Measurements from ENCODE around the gene THRB.

Gene THRB

DNA sequence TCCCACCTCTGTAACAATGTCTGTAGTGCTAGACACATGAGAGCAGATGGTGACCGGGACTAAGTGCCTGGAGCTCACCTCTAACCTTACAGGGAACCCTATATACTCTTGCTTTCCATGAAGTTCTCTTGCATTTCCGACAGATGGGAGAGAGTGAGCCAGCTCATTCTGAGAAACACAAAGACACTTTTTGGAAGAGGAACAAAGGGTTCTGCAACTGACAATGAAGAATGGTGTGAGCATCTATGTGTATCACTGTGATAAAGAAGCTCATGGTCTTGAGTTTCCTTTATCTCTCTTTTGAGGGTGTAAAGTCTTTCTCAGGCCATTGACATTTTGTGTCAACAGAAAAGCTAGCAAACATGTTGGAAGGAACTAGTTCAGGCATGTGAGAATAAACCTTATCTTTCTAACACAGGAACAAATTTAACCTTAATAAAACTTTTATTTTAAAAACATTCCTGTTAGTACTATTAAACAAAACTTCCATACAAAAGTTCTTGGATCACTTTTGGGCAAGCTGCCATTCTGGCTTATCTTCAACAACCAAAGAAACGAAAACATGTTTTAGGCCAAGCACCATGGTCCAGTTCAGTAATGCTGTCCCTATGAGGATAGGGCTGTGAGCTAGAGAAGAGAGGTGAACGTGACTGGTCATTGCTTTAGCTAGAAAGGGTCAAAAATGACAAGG lies 142.7 kb downstream of the THRB start:
- no peak for DNase-seq (ENCODE audit: low read depth)
- no peak for TF ChIP-seq CTCF (IDR thresholded peaks at IDR 0.05; ENCODE audit: control insufficient read depth, insufficient read depth, low read depth, low read length, missing control alignments)
- H3K4me3 ChIP-seq (ENCODE audit: control insufficient read depth, low read depth, low read length) = no peak overlapping the region

- DNase-seq (ENCODE audit: low read depth) = no peak
- TF ChIP-seq CTCF (IDR thresholded peaks at IDR 0.05; ENCODE audit: control insufficient read depth, insufficient read depth, low read depth, low read length, missing control alignments) = no peak
- no peak overlapping the region for H3K4me3 ChIP-seq (ENCODE audit: control insufficient read depth, low read depth, low read length)
Measured at GRCh38 chr3:24349367-24350019, 145.2 kb downstream of the THRB start.

GRCh38 chr3:24348348-24348747 lies 146.3 kb downstream of the THRB start:
- no peak for TF ChIP-seq CTCF (IDR thresholded peaks at IDR 0.05; ENCODE audit: control insufficient read depth, insufficient read depth, low read depth, low read length, missing control alignments)
- H3K4me3 ChIP-seq (ENCODE audit: control insufficient read depth, low read depth, low read length) = no peak overlapping the region

DNA sequence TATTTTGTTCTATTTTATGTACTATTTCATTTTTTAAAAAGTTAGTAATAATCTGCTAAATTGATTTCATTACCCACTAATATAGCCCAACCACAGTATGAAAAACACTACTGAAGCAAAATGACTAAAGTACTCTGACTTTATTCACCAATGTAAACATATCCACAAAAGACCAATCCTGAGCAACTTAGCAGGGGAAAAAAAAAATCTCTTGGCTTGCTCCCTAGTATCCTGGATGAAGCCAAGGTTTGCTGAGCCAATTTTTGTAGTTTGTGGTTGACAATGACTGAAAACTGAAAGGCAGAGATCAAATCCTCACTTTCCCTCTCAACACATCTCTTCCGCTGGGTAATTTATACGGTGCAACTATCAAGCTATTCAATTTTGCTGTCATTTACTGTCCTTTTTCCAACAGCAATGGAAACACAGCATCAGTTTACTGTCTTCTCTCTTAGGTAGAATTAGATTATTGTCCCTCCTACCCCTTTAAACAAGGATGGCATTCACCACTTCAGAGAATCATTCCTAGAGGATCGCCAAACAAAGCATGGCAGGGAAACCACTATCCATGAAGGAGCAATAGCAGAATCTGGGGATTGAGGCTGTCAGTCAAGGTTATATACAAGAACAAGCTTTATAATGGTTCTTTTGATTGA lies 149.7 kb downstream of the THRB start:
- no peak overlapping the region for H3K4me3 ChIP-seq (ENCODE audit: control insufficient read depth, low read depth, low read length)
- no peak for DNase-seq (ENCODE audit: low read depth)
- no peak for TF ChIP-seq CTCF (IDR thresholded peaks at IDR 0.05; ENCODE audit: control insufficient read depth, insufficient read depth, low read depth, low read length, missing control alignments)

More at GRCh38 chr3:24348348-24348747, 146.3 kb downstream of the THRB start:
- no peak for DNase-seq (ENCODE audit: low read depth)

DNA sequence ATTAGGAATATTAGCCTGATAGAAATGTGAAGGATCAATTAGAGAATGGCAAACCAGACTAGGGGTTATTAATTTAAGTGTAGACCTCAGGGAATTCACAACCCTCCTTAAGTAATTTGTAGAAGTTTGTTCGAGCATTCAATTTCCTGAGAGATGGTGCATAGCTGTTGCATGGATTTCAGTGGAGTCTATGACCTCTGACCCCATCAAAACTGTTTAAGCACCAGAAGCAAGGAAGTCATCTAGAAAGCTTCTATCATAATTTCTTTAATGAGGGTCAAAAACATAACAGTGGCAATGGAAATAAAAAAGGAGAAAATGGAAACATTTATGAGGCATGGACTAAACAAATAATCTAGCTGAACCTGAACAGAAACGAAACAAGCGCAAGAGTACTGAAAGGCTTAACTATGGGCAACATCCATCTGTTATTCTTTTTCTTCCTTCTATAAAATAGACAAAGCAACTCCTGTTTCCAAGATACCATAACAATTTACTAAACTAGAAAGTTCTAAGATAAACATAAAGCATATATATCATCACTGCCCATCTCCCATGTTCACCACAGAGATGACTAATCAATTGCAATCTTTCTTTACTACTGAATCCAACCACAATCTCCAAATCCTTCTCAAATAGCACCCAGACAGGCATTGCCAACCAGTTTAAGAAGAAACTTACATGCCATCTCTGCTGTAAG lies 151.4 kb downstream of the THRB start:
- DNase-seq (ENCODE audit: low read depth) = no peak
- no peak for TF ChIP-seq CTCF (IDR thresholded peaks at IDR 0.05; ENCODE audit: control insufficient read depth, insufficient read depth, low read depth, low read length, missing control alignments)
- H3K4me3 ChIP-seq (ENCODE audit: control insufficient read depth, low read depth, low read length) = no peak overlapping the region

GRCh38 chr3:24342275-24342674 lies 152.4 kb downstream of the THRB start:
- no peak overlapping the region for H3K4me3 ChIP-seq (ENCODE audit: control insufficient read depth, low read depth, low read length)
- DNase-seq (ENCODE audit: low read depth) = no peak
- TF ChIP-seq CTCF (IDR thresholded peaks at IDR 0.05; ENCODE audit: control insufficient read depth, insufficient read depth, low read depth, low read length, missing control alignments) = no peak
